GM19099 (cell line): Measurements from ENCODE around the gene SHANK1.

ENCODE experiments used
- POLR2A ChIP-seq: IDR thresholded peaks from 3 replicates; pipeline ENCODE4 v1.6.1; 2011; ENCODE audit warnings: low read depth; ENCODE audit not compliant: insufficient read length; ENCODE audit errors: extremely low read depth

The SHANK1 gene

GRCh38 chr19:50647879-50648615, 71.6 kb downstream of the SHANK1 start:
- TF ChIP-seq POLR2A: no peak

GRCh38 chr19:50646074-50646807, 73.4 kb downstream of the SHANK1 start:
- TF ChIP-seq POLR2A: no peak

- TF ChIP-seq POLR2A: no peak
These were observed 74.5 kb downstream of the SHANK1 start for GRCh38 chr19:50645107-50645506.

DNA sequence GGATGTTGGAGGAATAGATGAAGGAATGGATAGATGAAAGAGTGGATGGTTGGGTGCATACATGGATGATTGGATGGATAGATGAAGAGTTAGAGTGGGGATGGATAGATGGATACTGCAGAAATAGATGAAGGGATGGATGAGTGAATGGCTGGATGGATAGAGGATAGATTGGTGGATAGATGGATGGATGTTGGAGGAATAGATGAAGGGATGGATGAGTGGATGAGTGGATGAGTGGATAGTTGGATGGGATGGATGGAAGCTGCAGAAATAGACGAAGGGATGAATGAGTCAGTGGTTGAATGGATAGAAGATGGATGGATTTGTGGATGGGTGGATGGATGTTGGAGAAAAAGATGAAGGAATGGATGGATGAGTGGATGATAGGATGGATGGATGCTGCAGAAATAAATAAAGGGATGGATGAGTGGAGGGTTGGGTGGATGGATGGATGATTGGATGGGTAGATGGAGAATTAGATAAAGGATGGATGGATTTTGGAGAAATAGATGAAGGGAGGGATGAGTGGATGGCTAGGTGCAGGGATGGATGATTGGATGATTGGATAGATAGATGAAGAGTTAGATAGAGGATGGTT, 75.2 kb downstream of the SHANK1 start:
- no peak for TF ChIP-seq POLR2A

- no peak for TF ChIP-seq POLR2A
These were observed 79.2 kb downstream of the SHANK1 start for GRCh38 chr19:50640368-50640767.

DNA sequence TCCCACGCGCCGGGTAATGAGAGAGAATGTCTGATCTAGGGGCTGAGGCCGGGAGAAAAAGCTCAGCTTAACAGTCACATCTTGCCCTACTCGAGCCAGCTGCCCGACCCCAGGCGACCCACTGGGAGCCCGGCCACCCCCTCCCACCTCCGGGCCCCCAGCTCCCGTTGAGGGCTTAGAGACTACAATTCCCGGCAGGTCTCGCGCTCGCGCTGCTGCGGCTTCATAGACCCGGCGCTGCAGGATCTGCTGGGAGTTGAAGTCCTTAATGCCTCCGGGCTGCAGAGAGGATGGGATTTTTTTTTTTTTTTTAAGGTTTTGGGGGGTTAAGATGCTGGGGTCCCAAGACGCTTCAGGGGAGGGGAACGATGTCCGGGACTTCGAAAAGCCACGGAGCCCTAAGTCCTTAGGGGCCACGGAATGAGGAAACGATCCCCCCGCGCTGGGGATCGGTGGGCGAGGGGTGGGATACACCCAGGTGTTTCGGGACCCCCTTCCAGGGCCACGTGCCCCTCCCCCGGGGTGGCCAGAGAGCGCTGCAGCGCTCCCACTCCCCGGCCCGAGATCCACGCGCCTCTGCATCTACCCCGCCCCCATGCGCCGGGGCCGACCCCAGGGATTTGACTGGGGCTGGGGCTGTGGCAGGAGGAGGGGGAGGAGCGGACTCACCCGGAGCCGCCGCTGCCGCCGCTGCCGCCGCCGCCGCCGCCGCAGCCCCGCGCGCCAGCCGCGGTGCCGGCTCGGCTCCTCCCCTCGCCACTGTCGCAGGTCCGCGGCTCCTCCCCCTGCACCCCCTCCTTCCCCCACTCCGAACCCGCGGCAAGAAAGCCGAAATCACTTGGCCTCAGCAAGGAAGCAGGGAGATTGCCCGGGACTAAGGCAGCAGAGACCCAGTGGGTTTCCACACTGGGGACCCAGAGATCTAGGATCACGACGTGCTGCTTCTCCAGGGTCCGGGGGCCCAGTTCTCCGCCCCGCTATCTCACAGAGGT, 80.2 kb downstream of the SHANK1 start, which contains the start of gene SYT3:
Gene SYT3 (minus strand): TSS at position 761 of the 992 bp plus-strand sequence. CDS start 2,470 bp downstream, outside the sequence.
- TF ChIP-seq POLR2A: no peak

DNA sequence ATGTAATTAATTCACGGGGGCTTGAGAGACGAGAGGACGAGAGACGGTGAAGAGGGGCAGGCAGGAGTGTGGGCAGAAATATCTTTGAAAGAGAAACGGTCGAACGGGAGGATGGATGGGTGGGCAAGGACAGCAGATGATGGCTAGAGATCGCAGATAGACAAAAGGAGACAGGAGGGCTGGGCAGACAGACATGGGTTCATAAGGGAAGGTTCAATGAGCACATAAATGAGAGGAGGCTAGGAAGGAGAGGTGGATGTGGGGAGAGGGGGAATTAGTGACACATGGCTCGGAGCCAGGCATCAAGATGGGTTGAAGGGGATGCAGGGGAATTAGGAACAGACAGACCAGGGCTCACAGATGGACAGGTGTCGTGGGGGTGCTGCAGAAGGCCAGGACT, 81.0 kb downstream of the SHANK1 start:
- no peak for TF ChIP-seq POLR2A

- TF ChIP-seq POLR2A: no peak
These were observed 83.1 kb downstream of the SHANK1 start for GRCh38 chr19:50636317-50637085.

- no peak for TF ChIP-seq POLR2A
These were observed 85.6 kb downstream of the SHANK1 start for GRCh38 chr19:50633973-50634372.

GRCh38 chr19:50633359-50633758, 86.2 kb downstream of the SHANK1 start:
- no peak for TF ChIP-seq POLR2A

- no peak for TF ChIP-seq POLR2A
These were observed 87.3 kb downstream of the SHANK1 start for GRCh38 chr19:50632151-50632835.

DNA sequence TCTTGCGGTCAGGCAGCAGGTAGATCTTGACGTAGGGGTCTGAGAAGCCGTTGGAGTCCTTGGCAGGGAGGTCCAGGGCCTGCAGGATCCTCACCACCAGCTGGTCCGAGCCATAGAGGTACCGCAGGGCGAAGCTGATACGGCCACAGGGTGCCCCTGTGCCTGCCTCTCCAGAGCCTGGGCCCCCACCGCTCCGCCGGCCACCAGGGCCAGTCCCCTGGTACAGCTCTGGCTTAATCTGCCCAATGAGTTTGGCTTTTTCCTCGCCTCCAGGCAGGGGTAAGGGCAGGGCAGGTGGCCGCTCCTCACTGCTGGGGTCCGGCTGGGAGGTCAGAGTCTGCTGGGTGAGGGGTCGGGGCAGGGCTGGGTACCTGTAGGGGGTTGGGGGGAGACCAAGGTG, 89.8 kb downstream of the SHANK1 start:
- no peak for TF ChIP-seq POLR2A

DNA sequence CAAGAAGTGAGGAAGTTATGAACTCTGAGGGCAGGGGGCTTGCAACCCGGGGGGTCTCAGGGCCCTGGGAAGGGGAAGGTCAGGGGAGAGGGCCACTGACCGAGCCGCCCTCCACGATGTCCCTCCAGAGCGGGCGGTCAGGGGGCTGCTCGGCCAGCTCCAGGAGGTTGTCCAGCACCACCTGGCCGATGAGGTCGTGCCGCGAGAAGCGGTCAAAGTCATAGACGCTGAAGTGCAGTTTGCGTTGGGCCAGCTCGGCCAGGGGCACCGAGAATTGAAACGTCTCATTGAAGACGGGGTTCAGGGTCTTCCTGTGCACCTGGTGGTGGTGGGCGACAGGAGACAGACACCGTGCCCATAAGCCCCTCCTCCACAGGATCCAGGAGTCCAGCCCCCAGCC, 90.4 kb downstream of the SHANK1 start:
- TF ChIP-seq POLR2A: no peak
